HepG2 (cell line): ENCODE data around the gene VPS26B. TPM values are rescaled to one million over a fixed set of nuclear protein-coding genes. Genes with fewer than 3 reads are reported as not detected.

Experiments used
- AHDC1 ChIP-seq: sonication (generic); formaldehyde crosslinking; IDR thresholded peaks from 2 replicates; pipeline ENCODE4 v1.5.1; 2020; ENCODE audit warnings: mild to moderate bottlenecking, missing genetic modification reagents, borderline replicate concordance
- ARID5B ChIP-seq: IDR thresholded peaks from 2 replicates; pipeline ENCODE4 v1.4.0; 2020; ENCODE audit warnings: mild to moderate bottlenecking, missing genetic modification reagents
- CREB1 ChIP-seq, 2 experiments: fragments of 450-650 bp in 1 of 2; IDR thresholded peaks; 2 replicates each; pipeline ENCODE4 v1.6.1; 2016 to 2017; ENCODE audit warnings: control low read depth in 1 of 2, mild to moderate bottlenecking in 1 of 2, missing compliant biosample characterization in 1 of 2, missing genetic modification characterization in 1 of 2
- DPF2 ChIP-seq: sonication (generic); formaldehyde crosslinking; IDR thresholded peaks from 2 replicates; pipeline ENCODE4 v1.4.0; 2020; ENCODE audit warnings: mild to moderate bottlenecking, low read depth, missing genetic modification reagents, borderline replicate concordance
- FOXA3 ChIP-seq: IDR thresholded peaks from 2 replicates; pipeline ENCODE4 v1.6.1; 2016; ENCODE audit warnings: missing genetic modification reagents, missing compliant biosample characterization
- FOXC1 ChIP-seq: sonication (generic); formaldehyde crosslinking; IDR thresholded peaks from 2 replicates; pipeline ENCODE4 v1.8.0; 2022; ENCODE audit warnings: mild to moderate bottlenecking, missing genetic modification reagents, borderline replicate concordance
- HHEX ChIP-seq: IDR thresholded peaks from 2 replicates; pipeline ENCODE4 v1.6.1; 2016; ENCODE audit warnings: control low read depth
- HOXA5 ChIP-seq: sonication (generic); formaldehyde crosslinking; IDR thresholded peaks from 2 replicates; pipeline ENCODE4 v1.4.0; 2020; ENCODE audit warnings: missing genetic modification reagents
- KMT2A ChIP-seq: sonication (generic); formaldehyde crosslinking; IDR thresholded peaks from 2 replicates; pipeline ENCODE4 v1.4.0; 2020; ENCODE audit warnings: missing genetic modification reagents
- MEIS2 ChIP-seq: sonication (generic); formaldehyde crosslinking; IDR thresholded peaks from 2 replicates; pipeline ENCODE4 v1.9.0; 2021; ENCODE audit warnings: mild to moderate bottlenecking, missing genetic modification reagents
- RARA ChIP-seq: IDR thresholded peaks from 2 replicates; pipeline ENCODE4 v1.6.1; 2016; ENCODE audit warnings: missing genetic modification reagents, missing compliant biosample characterization
- TRIM24 ChIP-seq: sonication (generic); formaldehyde crosslinking; IDR thresholded peaks from 2 replicates; pipeline ENCODE4 v1.8.0; 2022; ENCODE audit warnings: mild to moderate bottlenecking, missing genetic modification reagents
- YEATS4 ChIP-seq: sonication (generic); formaldehyde crosslinking; IDR thresholded peaks from 2 replicates; pipeline ENCODE4 v1.4.0; 2020; ENCODE audit warnings: missing genetic modification reagents, borderline replicate concordance
- ZBTB1 ChIP-seq: sonication (generic); formaldehyde crosslinking; IDR thresholded peaks from 2 replicates; pipeline ENCODE4 v1.4.0; 2020; ENCODE audit warnings: missing genetic modification reagents, borderline replicate concordance
- ZBTB20 ChIP-seq: sonication (generic); formaldehyde crosslinking; IDR thresholded peaks from 2 replicates; pipeline ENCODE4 v1.8.1; 2023; ENCODE audit warnings: missing genetic modification reagents, low read depth, mild to moderate bottlenecking, borderline replicate concordance
- ZFP90 ChIP-seq: sonication (generic); formaldehyde crosslinking; IDR thresholded peaks from 2 replicates; pipeline ENCODE4 v1.8.0; 2022; ENCODE audit warnings: missing genetic modification reagents, mild to moderate bottlenecking, inconsistent platforms, borderline replicate concordance
- ZFX ChIP-seq: sonication (generic); formaldehyde crosslinking; IDR thresholded peaks from 2 replicates; pipeline ENCODE4 v1.4.0; 2020; ENCODE audit warnings: mild to moderate bottlenecking, low read depth, missing genetic modification reagents, moderate library complexity
- ZNF124 ChIP-seq: sonication (generic); formaldehyde crosslinking; IDR thresholded peaks from 2 replicates; pipeline ENCODE4 v1.4.0; 2020; ENCODE audit warnings: missing genetic modification reagents
- ZNF614 ChIP-seq: IDR thresholded peaks from 2 replicates; pipeline ENCODE4 v1.6.1; 2018; ENCODE audit warnings: missing biosample characterization, missing genetic modification reagents, inconsistent platforms, borderline replicate concordance
- polyA plus RNA-seq, 8 experiments: library from polyadenylated mRNA; depleted of rRNA in 3 of 8; stranded (reverse) in 7 of 8; unstranded in 1 of 8; fragments of >200 nt; fragmentation: Illumina TruSeq in 4 of 8; extraction: Trizol in 4 of 8; gene quantifications; 2 replicates each; pipeline versions ENCODE4 v1.2.1 to v1.2.3, GENCODE V29; 2011 to 2016; ENCODE audit warnings: low read depth in 4 of 8, missing spikeins in 1 of 8, mixed read lengths in 1 of 8; ENCODE audit not compliant: insufficient read depth in 1 of 8
- total RNA-seq, 5 experiments: library from RNA; depleted of rRNA; stranded (reverse); fragments of >200 nt; fragmentation: Illumina TruSeq; extraction: Trizol; gene quantifications; 2 replicates each; pipeline ENCODE4 v1.2.3, GENCODE V29; 2016; ENCODE audit warnings: low read depth in 1 of 5

The VPS26B gene
- total and polyA plus RNA-seq, 2 of the 13 experiments (the other 11 are each of a cell fraction or from before 2014, with no cell fraction given) = 20.2 to 23.2 TPM

GRCh38 chr11:134272381-134273316 is 48.2 kb downstream of the VPS26B start (continued):
- peak; percentile 26; the same call in 1 of the 2 replicates for TF ChIP-seq AHDC1 (CRISPR knock-in tag)
- peak; percentile 48; the same call in 1 of the 2 replicates for TF ChIP-seq ZBTB20 (CRISPR knock-in tag)
- peak; percentile 73; the same call in 1 of the 2 replicates for TF ChIP-seq ZNF124
- no peak for TF ChIP-seq ZBTB1 (CRISPR knock-in tag)
- peak; percentile 76 for TF ChIP-seq ARID5B (CRISPR knock-in tag)
- TF ChIP-seq CREB1 (IDR thresholded peaks at IDR 0.05) = peak; percentile 98
- TF ChIP-seq CREB1 (CRISPR knock-in tag; IDR thresholded peaks at IDR 0.05) = peak; percentile 82
- TF ChIP-seq KMT2A = no peak; the same call in 1 of the 2 replicates
- TF ChIP-seq FOXA3 = peak; percentile 79
- TF ChIP-seq DPF2 = 0 out of 2 replicates have a peak, but pooled peaks have one; percentile 25
- TF ChIP-seq YEATS4 (CRISPR knock-in tag) = peak; percentile 45; the same call in 1 of the 2 replicates
- TF ChIP-seq ZFP90 (CRISPR knock-in tag) = no peak
- TF ChIP-seq HHEX = peak; percentile 75; the same call in 1 of the 2 replicates
- peak; percentile 79 for TF ChIP-seq ZFX (CRISPR knock-in tag)
- TF ChIP-seq FOXC1 = 0 out of 2 replicates have a peak, but pooled peaks have one; percentile 35
- TF ChIP-seq HOXA5 (CRISPR knock-in tag) = 0 out of 2 replicates have a peak, but pooled peaks have one; percentile 26
- TF ChIP-seq MEIS2 (CRISPR knock-in tag) = peak; percentile 65; the same call in 1 of the 2 replicates
- TF ChIP-seq RARA = 0 out of 2 replicates have a peak, but pooled peaks have one; percentile 13
- 0 out of 2 replicates have a peak, but pooled peaks have one; percentile 33 for TF ChIP-seq ZNF614 (CRISPR knock-in tag)
- 0 out of 2 replicates have a peak, but pooled peaks have one; percentile 21 for TF ChIP-seq TRIM24 (CRISPR knock-in tag)
